Natural killer cell (primary cell): ENCODE measurements around the gene MYBPH. TPM values are rescaled to one million over a fixed set of nuclear protein-coding genes. Genes with fewer than 3 reads are reported as not detected.

Source experiments
- ATAC-seq, 3 donors: fragments of 150-1000 bp in 2 of 3; fragments of 200-7000 bp in 1 of 3; cut with Tn5 transposase; 1 replicate in 1 of 3; 2 replicates in 2 of 3; pipeline ENCODE4 v1.10.0; 2021; ENCODE audit warnings: mild to moderate bottlenecking in 2 of 3, moderate library complexity in 2 of 3
- DNase-seq, 2 donors: peaks; one replicate each; pipeline versions ENCODE4 v3.0.0 to v3.0.0-alpha.2; 2013 to 2021; ENCODE audit warnings: mixed read lengths in 1 of 2
- H3K27ac ChIP-seq: one replicate; pipeline ENCODE4 v1.5.1; 2013; ENCODE audit warnings: mild to moderate bottlenecking, low read length
- H3K27me3 ChIP-seq: one replicate; pipeline ENCODE4 v1.6.1; 2013; ENCODE audit warnings: low read length; ENCODE audit not compliant: control insufficient read depth, insufficient read depth
- H3K36me3 ChIP-seq: one replicate; pipeline ENCODE4 v1.6.1; 2013; ENCODE audit warnings: low read length; ENCODE audit not compliant: control insufficient read depth, insufficient read depth
- H3K4me1 ChIP-seq: one replicate; pipeline ENCODE4 v1.6.1; 2013; ENCODE audit warnings: low read length; ENCODE audit not compliant: control insufficient read depth, insufficient read depth
- H3K4me3 ChIP-seq: one replicate; pipeline ENCODE4 v1.5.1; 2013; ENCODE audit warnings: low read length
- H3K9me3 ChIP-seq: one replicate; pipeline ENCODE4 v1.6.1; 2013; ENCODE audit warnings: low read length; ENCODE audit not compliant: control insufficient read depth, insufficient read depth
- H3K27ac Mint-ChIP-seq, 2 donors: one replicate each; pipeline ENCODE4 v1.8.0; 2022; ENCODE audit warnings: mild to moderate bottlenecking in 2 of 2, mixed read lengths in 2 of 2, moderate library complexity in 1 of 2
- H3K27me3 Mint-ChIP-seq, 2 donors: one replicate each; pipeline ENCODE4 v1.8.0; 2022; ENCODE audit warnings: low read depth in 2 of 2, mixed read lengths in 2 of 2
- H3K36me3 Mint-ChIP-seq: one replicate; pipeline ENCODE4 v1.8.0; 2022; ENCODE audit warnings: mixed read lengths
- H3K4me1 Mint-ChIP-seq, 2 donors: one replicate each; pipeline ENCODE4 v1.8.0; 2022; ENCODE audit warnings: mixed read lengths in 2 of 2
- H3K4me3 Mint-ChIP-seq: one replicate; pipeline ENCODE4 v1.8.0; 2022; ENCODE audit warnings: mild to moderate bottlenecking, moderate library complexity, mixed read lengths
- H3K9me3 Mint-ChIP-seq, 2 donors: one replicate each; pipeline ENCODE4 v1.8.0; 2022; ENCODE audit warnings: mixed read lengths in 2 of 2
- CTCF ChIP-seq: fragments of 200-600 bp; IDR thresholded peaks from one replicate; pipeline ENCODE4 v1.8.0; 2022; ENCODE audit warnings: antibody characterized with exemption
- WGBS: methylation state at CpG from one replicate; pipeline ENCODE4 v1.1.7; 2013; ENCODE audit warnings: missing lambda C conversion rate; ENCODE audit not compliant: insufficient coverage; 5-methylcytosine and 5-hydroxymethylcytosine counted together
- intact Hi-C: fragments of 100-400 bp; cut with micrococcal nuclease; formaldehyde crosslinking; loops from one replicate; pipeline ENCODE4 v1.14.2; 2022
- total RNA-seq, 4 donors: library from RNA; stranded (reverse); fragments of 120-200 nt in 1 of 4; gene quantifications; one replicate each; pipeline versions ENCODE4 v1.2.3 to v1.2.4, GENCODE V29; 2013 to 2022

MYBPH gene
- total RNA-seq, 3 donors from 2014 or later (not counting 1 experiment from before 2014, with no cell fraction given): not detected

GRCh38 chr1:203174324-203174985 is 1.2 kb downstream of the MYBPH start:
- Histone ChIP-seq H3K9me3 (no peaks in the 10 kb centered on the region), H3K4me3 (no peak overlapping the region), H3K27me3 (no peaks in the 10 kb centered on the region), H3K27ac (no peak overlapping the region), H3K4me1 (peaks cover 6% of the 10 kb centered on the region), H3K36me3 (no peaks in the 10 kb centered on the region)
- no peak for ATAC-seq
- intact Hi-C loops: no loop called here
- Mint-ChIP-seq H3K27ac (no peak overlapping the region), H3K27me3 (no peaks in the 10 kb centered on the region), H3K9me3 (no peaks in the 10 kb centered on the region), H3K4me3 (no peak overlapping the region), H3K4me1 (no peaks in the 10 kb centered on the region), H3K36me3 (no peaks in the 10 kb centered on the region)
- DNase-seq: no peak
- no peak for TF ChIP-seq CTCF
- WGBS: 93% methylated on average over 12 of the region's 12 CpGs

- peaks cover 6% of the 10 kb centered on the region for H3K4me1 ChIP-seq
- Mint-ChIP-seq H3K36me3 (no peaks in the 10 kb centered on the region), H3K4me3 (no peak overlapping the region), H3K9me3 (no peaks in the 10 kb centered on the region), H3K4me1 (no peaks in the 10 kb centered on the region), H3K27me3 (no peaks in the 10 kb centered on the region), H3K27ac (no peak overlapping the region)
- H3K27ac ChIP-seq: no peak overlapping the region
- H3K27me3 ChIP-seq: no peaks in the 10 kb centered on the region
- H3K9me3 ChIP-seq: no peaks in the 10 kb centered on the region
- no peaks in the 10 kb centered on the region for H3K36me3 ChIP-seq
- no peak for ATAC-seq
- intact Hi-C loops: no loop called here
- 71% methylated on average over 5 of the region's 5 CpGs for WGBS
- no peak for TF ChIP-seq CTCF
- no peak for DNase-seq
- H3K4me3 ChIP-seq: no peak overlapping the region
These were observed 2.1 kb downstream of the MYBPH start for GRCh38 chr1:203173566-203173965.

- Mint-ChIP-seq H3K4me3 (no peak overlapping the region), H3K4me1 (no peaks in the 10 kb centered on the region), H3K27me3 (no peaks in the 10 kb centered on the region), H3K9me3 (no peaks in the 10 kb centered on the region), H3K27ac (no peak overlapping the region), H3K36me3 (no peaks in the 10 kb centered on the region)
- intact Hi-C loops: no loop called here
- 74% methylated on average over 2 of the region's 2 CpGs for WGBS
- TF ChIP-seq CTCF: no peak
- Histone ChIP-seq H3K36me3 (no peaks in the 10 kb centered on the region), H3K9me3 (no peaks in the 10 kb centered on the region), H3K27me3 (no peaks in the 10 kb centered on the region), H3K27ac (no peak overlapping the region), H3K4me1 (peaks cover 6% of the 10 kb centered on the region), H3K4me3 (no peak overlapping the region)
- DNase-seq (no peak), ATAC-seq (no peak)
These were observed 2.5 kb downstream of the MYBPH start for GRCh38 chr1:203173011-203173555.
